CD4-positive, alpha-beta T cell (primary cell): ENCODE data around the gene GPR173. TPM values are rescaled to one million over a fixed set of nuclear protein-coding genes. Genes with fewer than 3 reads are reported as not detected.

Source experiments
- ATAC-seq: fragments of 200-7000 bp; cut with Tn5 transposase; one replicate; pipeline ENCODE4 v1.10.0; 2022; ENCODE audit warnings: mild to moderate bottlenecking; ENCODE audit not compliant: poor library complexity
- CTCF ChIA-PET: fragments of 350-600 bp; sonication (Branson Sonifier 250); formaldehyde crosslinking; loops from one replicate; lab custom pipeline; 2021; ENCODE audit warnings: antibody characterized with exemption, inconsistent platforms; lab: Charles Lee
- POLR2A ChIA-PET: fragments of 350-600 bp; sonication (Branson Sonifier 250); formaldehyde crosslinking; loops from one replicate; lab custom pipeline; 2021; ENCODE audit warnings: antibody characterized with exemption, inconsistent platforms; lab: Charles Lee
- DNase-seq, 14 experiments: peaks; one replicate each; pipeline ENCODE4 v3.0.0-alpha.2; 2013 to 2020; ENCODE audit warnings: mixed read lengths in 2 of 14
- H3K27ac ChIP-seq, 2 donors: one replicate each; pipeline versions ENCODE4 v1.5.1 to v1.7.0; 2013; ENCODE audit warnings: low read length in 2 of 2, low read depth in 1 of 2, mild to moderate bottlenecking in 1 of 2
- H3K27me3 ChIP-seq, 2 experiments: 1 replicate in 1 of 2; 2 replicates in 1 of 2; pipeline versions ENCODE4 v1.6.1 to v1.7.0; 2013; ENCODE audit warnings: low read length in 2 of 2, control low read depth in 1 of 2, mild to moderate bottlenecking in 1 of 2, moderate library complexity in 1 of 2; ENCODE audit not compliant: insufficient read depth in 2 of 2, control insufficient read depth in 1 of 2
- H3K36me3 ChIP-seq: one replicate; pipeline ENCODE4 v1.6.1; 2013; ENCODE audit warnings: low read length, control low read depth; ENCODE audit not compliant: insufficient read depth
- H3K4me1 ChIP-seq: one replicate; pipeline ENCODE4 v1.6.1; 2013; ENCODE audit warnings: low read length, control low read depth; ENCODE audit not compliant: insufficient read depth
- H3K4me3 ChIP-seq: one replicate; pipeline ENCODE4 v1.5.1; 2013; ENCODE audit warnings: mild to moderate bottlenecking, low read length, moderate library complexity
- H3K9me3 ChIP-seq, 2 experiments: 1 replicate in 1 of 2; 2 replicates in 1 of 2; pipeline versions ENCODE4 v1.6.1 to v1.7.0; 2013; ENCODE audit warnings: low read length in 2 of 2, mild to moderate bottlenecking in 2 of 2, control low read depth in 1 of 2, moderate library complexity in 1 of 2; ENCODE audit not compliant: control insufficient read depth in 1 of 2, insufficient read depth in 1 of 2
- H3K27ac Mint-ChIP-seq: one replicate; pipeline ENCODE4 v1.8.0; 2020; ENCODE audit warnings: mixed read lengths
- H3K27me3 Mint-ChIP-seq: one replicate; pipeline ENCODE4 v1.8.0; 2021; ENCODE audit warnings: mixed read lengths
- H3K36me3 Mint-ChIP-seq: one replicate; pipeline ENCODE4 v1.8.0; 2021; ENCODE audit warnings: low read depth, mixed read lengths
- H3K4me1 Mint-ChIP-seq: one replicate; pipeline ENCODE4 v1.8.0; 2021; ENCODE audit warnings: low read depth, mixed read lengths
- H3K4me3 Mint-ChIP-seq: one replicate; pipeline ENCODE4 v1.8.0; 2020; ENCODE audit warnings: mild to moderate bottlenecking, mixed read lengths
- H3K9me3 Mint-ChIP-seq: one replicate; pipeline ENCODE4 v1.8.0; 2020; ENCODE audit warnings: mixed read lengths
- intact Hi-C, 2 experiments: fragments of 100-400 bp; cut with DNase I in 1 of 2; cut with micrococcal nuclease in 1 of 2; formaldehyde crosslinking; loops; one replicate each; pipeline versions ENCODE4 v1.15.1 to v1.9.0; 2023 to 2025; cut with DNase I, micrococcal nuclease
- total RNA-seq, 174 experiments: library from RNA in 2 of 174; stranded (reverse) in 2 of 174; gene quantifications; one replicate each; pipeline ENCODE4 v1.2.3 and lab custom pipeline; 2021 to 2026
- TF ChIP-seq, protein P1 (sequence below): fragments of 200-600 bp; IDR thresholded peaks from one replicate; pipeline ENCODE4 v1.8.0; 2022; ENCODE audit warnings: antibody characterized with exemption, mild to moderate bottlenecking

GPR173 gene
- total RNA-seq, 2 experiments from 2014 or later = not detected

DNA sequence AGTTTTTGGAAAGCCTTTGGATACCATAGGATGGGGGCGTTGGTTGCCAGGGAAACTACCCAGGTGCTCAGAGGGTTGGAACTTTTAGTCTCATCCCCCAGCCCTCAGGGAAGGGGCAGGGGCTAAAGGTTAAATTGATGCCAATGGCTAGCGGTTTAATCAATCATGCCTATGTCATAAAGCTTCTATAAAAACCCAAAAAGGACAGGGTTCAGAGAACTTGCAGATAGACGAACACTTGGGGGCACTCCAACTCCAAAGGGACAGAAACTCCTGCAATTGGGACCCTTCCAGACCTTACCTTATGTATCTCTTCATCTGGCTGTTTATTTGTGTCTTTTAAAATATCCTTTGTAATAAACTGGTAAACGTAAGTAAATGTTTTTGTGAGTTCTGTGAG lies 30.0 kb upstream of the GPR173 start:
- H3K4me3 ChIP-seq = no peak overlapping the region
- Mint-ChIP-seq H3K4me3 (no peak overlapping the region), H3K36me3 (no peaks in the 10 kb centered on the region), H3K27ac (no peak overlapping the region), H3K4me1 (no peaks in the 10 kb centered on the region), H3K9me3 (no peaks in the 10 kb centered on the region), H3K27me3 (no peaks in the 10 kb centered on the region)
- ATAC-seq (no peak), DNase-seq (no peak)
- H3K27ac ChIP-seq = no peak overlapping the region
- CTCF ChIA-PET = no interaction called here
- TF ChIP-seq, protein P1, sequence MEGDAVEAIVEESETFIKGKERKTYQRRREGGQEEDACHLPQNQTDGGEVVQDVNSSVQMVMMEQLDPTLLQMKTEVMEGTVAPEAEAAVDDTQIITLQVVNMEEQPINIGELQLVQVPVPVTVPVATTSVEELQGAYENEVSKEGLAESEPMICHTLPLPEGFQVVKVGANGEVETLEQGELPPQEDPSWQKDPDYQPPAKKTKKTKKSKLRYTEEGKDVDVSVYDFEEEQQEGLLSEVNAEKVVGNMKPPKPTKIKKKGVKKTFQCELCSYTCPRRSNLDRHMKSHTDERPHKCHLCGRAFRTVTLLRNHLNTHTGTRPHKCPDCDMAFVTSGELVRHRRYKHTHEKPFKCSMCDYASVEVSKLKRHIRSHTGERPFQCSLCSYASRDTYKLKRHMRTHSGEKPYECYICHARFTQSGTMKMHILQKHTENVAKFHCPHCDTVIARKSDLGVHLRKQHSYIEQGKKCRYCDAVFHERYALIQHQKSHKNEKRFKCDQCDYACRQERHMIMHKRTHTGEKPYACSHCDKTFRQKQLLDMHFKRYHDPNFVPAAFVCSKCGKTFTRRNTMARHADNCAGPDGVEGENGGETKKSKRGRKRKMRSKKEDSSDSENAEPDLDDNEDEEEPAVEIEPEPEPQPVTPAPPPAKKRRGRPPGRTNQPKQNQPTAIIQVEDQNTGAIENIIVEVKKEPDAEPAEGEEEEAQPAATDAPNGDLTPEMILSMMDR = no peak
- POLR2A ChIA-PET = no interaction called here
- no peaks in the 10 kb centered on the region for H3K27me3 ChIP-seq
- intact Hi-C loops = no loop called here
- H3K4me1 ChIP-seq = no peaks in the 10 kb centered on the region
- H3K36me3 ChIP-seq = no peaks in the 10 kb centered on the region
- no peaks in the 10 kb centered on the region for H3K9me3 ChIP-seq

DNA sequence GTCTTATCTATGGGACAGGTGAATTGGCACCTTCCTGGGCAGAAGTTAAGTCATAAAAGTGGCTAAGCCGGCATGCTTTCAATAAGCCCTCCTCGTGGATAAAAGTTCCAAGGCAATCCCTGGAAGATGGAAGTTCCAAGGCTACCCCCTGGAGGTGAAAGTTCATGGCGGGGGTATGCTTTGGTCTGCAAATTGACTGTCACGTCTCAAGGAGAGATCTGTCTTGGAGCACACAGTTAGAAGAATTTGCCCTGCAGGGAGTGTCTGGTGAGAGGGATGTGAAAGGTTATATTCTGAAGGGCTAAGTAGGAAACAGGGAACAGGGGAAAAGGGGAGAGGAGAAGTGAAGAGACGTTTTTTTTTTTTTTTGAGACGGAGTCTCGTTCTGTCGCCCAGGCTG lies 26.2 kb upstream of the GPR173 start:
- H3K4me1 ChIP-seq = no peaks in the 10 kb centered on the region
- no peaks in the 10 kb centered on the region for H3K36me3 Mint-ChIP-seq
- ChIA-PET CTCF (no interaction called here), POLR2A (no interaction called here)
- H3K4me1 Mint-ChIP-seq = no peaks in the 10 kb centered on the region
- DNase-seq (no peak), ATAC-seq (no peak)
- TF ChIP-seq, protein P1 = no peak
- H3K9me3 Mint-ChIP-seq = no peaks in the 10 kb centered on the region
- H3K27me3 ChIP-seq = no peaks in the 10 kb centered on the region
- intact Hi-C loops = no loop called here
- no peak overlapping the region for H3K27ac ChIP-seq
- H3K27me3 Mint-ChIP-seq = no peaks in the 10 kb centered on the region
- no peak overlapping the region for H3K4me3 Mint-ChIP-seq
- no peaks in the 10 kb centered on the region for H3K9me3 ChIP-seq
- no peak overlapping the region for H3K4me3 ChIP-seq
- H3K27ac Mint-ChIP-seq = no peak overlapping the region
- H3K36me3 ChIP-seq = no peaks in the 10 kb centered on the region

DNA sequence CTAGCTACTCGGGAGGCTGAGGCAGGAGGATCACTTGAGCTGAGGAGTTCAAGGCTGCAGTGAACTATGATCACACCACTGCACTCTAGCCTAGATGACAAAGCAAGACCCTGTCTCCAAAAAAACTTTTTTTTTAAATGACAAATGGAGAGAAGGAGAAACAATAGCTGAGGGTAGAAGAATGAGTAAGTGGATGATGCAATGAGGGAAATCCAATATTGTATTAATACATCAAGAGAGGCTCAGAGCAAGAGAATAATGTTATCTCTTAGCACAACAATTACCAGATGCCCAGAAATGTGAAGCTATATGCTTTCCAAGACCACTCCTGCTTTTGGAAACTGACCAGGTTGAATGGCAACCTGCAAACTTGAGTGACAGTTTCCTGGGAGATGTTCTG lies 19.9 kb upstream of the GPR173 start:
- Histone ChIP-seq H3K36me3 (no peaks in the 10 kb centered on the region), H3K9me3 (no peaks in the 10 kb centered on the region), H3K27me3 (no peaks in the 10 kb centered on the region), H3K4me3 (no peak overlapping the region), H3K27ac (no peak overlapping the region), H3K4me1 (no peaks in the 10 kb centered on the region)
- Mint-ChIP-seq H3K9me3 (no peaks in the 10 kb centered on the region), H3K27ac (no peak overlapping the region), H3K36me3 (no peaks in the 10 kb centered on the region), H3K27me3 (no peaks in the 10 kb centered on the region), H3K4me3 (no peak overlapping the region), H3K4me1 (no peaks in the 10 kb centered on the region)
- intact Hi-C loops = no loop called here
- ChIA-PET POLR2A (no interaction called here), CTCF (no interaction called here)
- DNase-seq (no peak), ATAC-seq (no peak)
- TF ChIP-seq, protein P1 = no peak
